Testis (tissue), 2 donors: ENCODE results near the gene RAPGEF5.

Experiments
- POLR2A ChIP-seq: fragments of 450-650 bp; IDR thresholded peaks from one replicate; pipeline ENCODE4 v1.6.1; 2017; ENCODE audit warnings: antibody characterized with exemption, mild to moderate bottlenecking, moderate library complexity
- TF ChIP-seq, protein P1 (sequence below), 3 experiments: fragments of 450-650 bp in 2 of 3; fragments of 200-600 bp in 1 of 3; sonication (generic) in 1 of 3; IDR thresholded peaks; one replicate each; pipeline ENCODE4 v1.5.1; 2016 to 2019; ENCODE audit warnings: antibody characterized with exemption in 3 of 3, mild to moderate bottlenecking in 2 of 3, moderate library complexity in 1 of 3

GRCh38 chr7:22377703-22378102 lies 20.7 kb upstream of the RAPGEF5 start:
- TF ChIP-seq, protein P1, sequence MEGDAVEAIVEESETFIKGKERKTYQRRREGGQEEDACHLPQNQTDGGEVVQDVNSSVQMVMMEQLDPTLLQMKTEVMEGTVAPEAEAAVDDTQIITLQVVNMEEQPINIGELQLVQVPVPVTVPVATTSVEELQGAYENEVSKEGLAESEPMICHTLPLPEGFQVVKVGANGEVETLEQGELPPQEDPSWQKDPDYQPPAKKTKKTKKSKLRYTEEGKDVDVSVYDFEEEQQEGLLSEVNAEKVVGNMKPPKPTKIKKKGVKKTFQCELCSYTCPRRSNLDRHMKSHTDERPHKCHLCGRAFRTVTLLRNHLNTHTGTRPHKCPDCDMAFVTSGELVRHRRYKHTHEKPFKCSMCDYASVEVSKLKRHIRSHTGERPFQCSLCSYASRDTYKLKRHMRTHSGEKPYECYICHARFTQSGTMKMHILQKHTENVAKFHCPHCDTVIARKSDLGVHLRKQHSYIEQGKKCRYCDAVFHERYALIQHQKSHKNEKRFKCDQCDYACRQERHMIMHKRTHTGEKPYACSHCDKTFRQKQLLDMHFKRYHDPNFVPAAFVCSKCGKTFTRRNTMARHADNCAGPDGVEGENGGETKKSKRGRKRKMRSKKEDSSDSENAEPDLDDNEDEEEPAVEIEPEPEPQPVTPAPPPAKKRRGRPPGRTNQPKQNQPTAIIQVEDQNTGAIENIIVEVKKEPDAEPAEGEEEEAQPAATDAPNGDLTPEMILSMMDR (IDR thresholded peaks at IDR 0.05), result no peak
- TF ChIP-seq POLR2A, result no peak
